ENCODE measurements around the gene STAT3.
"Not testable (repeated sequence)": the region's sequence is repeated elsewhere in the genome, so short reads cannot be mapped to it uniquely, and the experiment has no call there.

Gene STAT3

GRCh38 chr17:42421136-42421506 is 32.9 kb upstream of the STAT3 start:
- DNase-seq = no peak
- peaks cover 58% of the 10 kb centered on the region for H3K27me3 ChIP-seq
- no peaks in the 10 kb centered on the region for H3K9me3 ChIP-seq
- no peak for TF ChIP-seq CTCF (IDR thresholded peaks at IDR 0.05; ENCODE audit: low read depth, low read length)
- no peaks in the 10 kb centered on the region for H3K4me1 ChIP-seq
- H3K4me3 ChIP-seq (ENCODE audit: low read depth, low read length) = no peak overlapping the region
- H3K36me3 ChIP-seq = no peaks in the 10 kb centered on the region

- H3K4me3 ChIP-seq (ENCODE audit: low read depth, low read length); DNase-seq; H3K9me3 ChIP-seq; H3K36me3 ChIP-seq; H3K4me1 ChIP-seq: not testable (repeated sequence)
- peaks cover 35% of the 10 kb centered on the region for H3K27me3 ChIP-seq
Measured at GRCh38 chr17:42417981-42418380, 29.7 kb upstream of the STAT3 start.

- TF ChIP-seq CTCF (IDR thresholded peaks at IDR 0.05; ENCODE audit: low read depth, low read length) = no peak
- H3K27me3 ChIP-seq = peaks cover 6% of the 10 kb centered on the region
- DNase-seq = no peak
Measured at GRCh38 chr17:42414704-42415409, 26.6 kb upstream of the STAT3 start.

GRCh38 chr17:42413464-42414040 is 25.3 kb upstream of the STAT3 start:
- TF ChIP-seq CTCF (IDR thresholded peaks at IDR 0.05; ENCODE audit: low read depth, low read length) = no peak
- H3K27me3 ChIP-seq = no peaks in the 10 kb centered on the region
- H3K36me3 ChIP-seq = no peaks in the 10 kb centered on the region
- H3K4me1 ChIP-seq = no peaks in the 10 kb centered on the region
- no peak for DNase-seq
- H3K4me3 ChIP-seq (ENCODE audit: low read depth, low read length) = no peak overlapping the region
- no peaks in the 10 kb centered on the region for H3K9me3 ChIP-seq

More at GRCh38 chr17:42414704-42415409, 26.6 kb upstream of the STAT3 start:
- no peaks in the 10 kb centered on the region for H3K36me3 ChIP-seq
- H3K4me3 ChIP-seq (ENCODE audit: low read depth, low read length) = no peak overlapping the region
- no peaks in the 10 kb centered on the region for H3K4me1 ChIP-seq
- no peaks in the 10 kb centered on the region for H3K9me3 ChIP-seq

GRCh38 chr17:42411905-42412679 is 23.9 kb upstream of the STAT3 start:
- no peak for DNase-seq
- Histone ChIP-seq H3K36me3 (no peaks in the 10 kb centered on the region), H3K9me3 (no peaks in the 10 kb centered on the region), H3K27me3 (no peaks in the 10 kb centered on the region), H3K4me3 (ENCODE audit: low read depth, low read length) (no peak overlapping the region), H3K4me1 (no peaks in the 10 kb centered on the region; the same call in 1 of the 2 replicates)
- TF ChIP-seq CTCF (IDR thresholded peaks at IDR 0.05; ENCODE audit: low read depth, low read length) = no peak

- no peak for TF ChIP-seq CTCF (IDR thresholded peaks at IDR 0.05; ENCODE audit: low read depth, low read length)
- Histone ChIP-seq H3K9me3 (no peaks in the 10 kb centered on the region), H3K4me1 (no peaks in the 10 kb centered on the region; the same call in 1 of the 2 replicates), H3K4me3 (ENCODE audit: low read depth, low read length) (no peak overlapping the region), H3K27me3 (no peaks in the 10 kb centered on the region; the same call in 1 of the 2 replicates), H3K36me3 (no peaks in the 10 kb centered on the region)
- no peak for DNase-seq
Measured at GRCh38 chr17:42411361-42411760, 23.1 kb upstream of the STAT3 start.

Data from BE2C (cell line).